22Rv1 (cell line): Measurements from ENCODE around the gene SRGAP1.
"Not testable (repeated sequence)": the region's sequence is repeated elsewhere in the genome, so short reads cannot be mapped to it uniquely, and the experiment has no call there.

ENCODE experiments used
- CTCF ChIP-seq: fragments of 450-650 bp; IDR thresholded peaks from 2 replicates; pipeline ENCODE4 v1.5.1; 2017; ENCODE audit warnings: mild to moderate bottlenecking
- ZFX ChIP-seq: fragments of 450-650 bp; IDR thresholded peaks from 2 replicates; pipeline ENCODE4 v1.6.1; 2017; ENCODE audit warnings: antibody characterized with exemption, borderline replicate concordance

- TF ChIP-seq CTCF, ZFX: not testable (repeated sequence)
Measured at GRCh38 chr12:64166606-64167005, 322.1 kb downstream of the SRGAP1 start.
